ENCODE data around the gene NKX1-2.
"Not testable (repeated sequence)": the region's sequence is repeated elsewhere in the genome, so short reads cannot be mapped to it uniquely, and the experiment has no call there.

NKX1-2 gene

GRCh38 chr10:124451276-124451675, 1.4 kb upstream of the NKX1-2 start:
- no peak for DNase-seq (ENCODE audit: low read depth in 2 of 2)

- DNase-seq (ENCODE audit: low read depth in 2 of 2): no peak
Observed at GRCh38 chr10:124450783-124451057, 885 bp upstream of the NKX1-2 start.

- DNase-seq (ENCODE audit: low read depth in 2 of 2): no peak
Observed at GRCh38 chr10:124449170-124450011, 444 bp downstream of the NKX1-2 start.

- DNase-seq (ENCODE audit: low read depth in 2 of 2): no peak
Observed at GRCh38 chr10:124448696-124449169, 1.1 kb downstream of the NKX1-2 start.

GRCh38 chr10:124447751-124448466, 1.9 kb downstream of the NKX1-2 start:
- DNase-seq (ENCODE audit: low read depth in 2 of 2): no peak

GRCh38 chr10:124446830-124447750, 2.7 kb downstream of the NKX1-2 start:
- DNase-seq (ENCODE audit: low read depth in 2 of 2): no peak

- DNase-seq (ENCODE audit: low read depth in 2 of 2): not testable (repeated sequence)
Observed at GRCh38 chr10:124441694-124442093, 8.1 kb downstream of the NKX1-2 start.

GRCh38 chr10:124436191-124436638, 13.6 kb downstream of the NKX1-2 start:
- no peak for DNase-seq (ENCODE audit: low read depth in 2 of 2)

GRCh38 chr10:124435683-124436082, 14.2 kb downstream of the NKX1-2 start:
- not testable (repeated sequence) for DNase-seq (ENCODE audit: low read depth in 2 of 2)

- DNase-seq (ENCODE audit: low read depth in 2 of 2): no peak
Observed at GRCh38 chr10:124433461-124433860, 16.4 kb downstream of the NKX1-2 start.

GRCh38 chr10:124430077-124430476, 19.8 kb downstream of the NKX1-2 start:
- DNase-seq (ENCODE audit: low read depth in 2 of 2): no peak

- DNase-seq (ENCODE audit: low read depth in 2 of 2): no peak
Observed at GRCh38 chr10:124429576-124429975, 20.3 kb downstream of the NKX1-2 start.

GRCh38 chr10:124428207-124428777, 21.5 kb downstream of the NKX1-2 start:
- DNase-seq (ENCODE audit: low read depth in 2 of 2): no peak

- no peak for DNase-seq (ENCODE audit: low read depth in 2 of 2)
Observed at GRCh38 chr10:124425227-124425962, 24.4 kb downstream of the NKX1-2 start.

- no peak for DNase-seq (ENCODE audit: low read depth in 2 of 2)
Observed at GRCh38 chr10:124423813-124424212, 26.0 kb downstream of the NKX1-2 start.

- DNase-seq (ENCODE audit: low read depth in 2 of 2): no peak
Observed at GRCh38 chr10:124422742-124423141, 27.1 kb downstream of the NKX1-2 start.

- no peak for DNase-seq (ENCODE audit: low read depth in 2 of 2)
Observed at GRCh38 chr10:124420254-124420653, 29.6 kb downstream of the NKX1-2 start.

- DNase-seq (ENCODE audit: low read depth in 2 of 2): no peak
Observed at GRCh38 chr10:124419635-124420034, 30.2 kb downstream of the NKX1-2 start.

GRCh38 chr10:124418726-124419501, 30.9 kb downstream of the NKX1-2 start, which contains the start of gene OAT:
Gene OAT, minus strand, starts transcription at chr10:124418923. Its CDS starts 6,752 bp downstream, at chr10:124412171.
- DNase-seq (ENCODE audit: low read depth in 2 of 2): peak; percentile 94 to 97
